Stimulated activated CD4-positive, alpha-beta T cell treated with anti-CD3 and anti-CD28 coated beads, Interleukin-12 subunit alpha, Interleukin-12 subunit beta, amount 100 ng/mL, for 4 hours (primary cell): ENCODE results near the gene SLC22A14.
"Not testable (repeated sequence)": the region's sequence is repeated elsewhere in the genome, so short reads cannot be mapped to it uniquely, and the experiment has no call there.

Source experiments
- DNase-seq: peaks from one replicate; pipeline ENCODE4 v3.0.0-alpha.2; 2020

The SLC22A14 gene

DNA sequence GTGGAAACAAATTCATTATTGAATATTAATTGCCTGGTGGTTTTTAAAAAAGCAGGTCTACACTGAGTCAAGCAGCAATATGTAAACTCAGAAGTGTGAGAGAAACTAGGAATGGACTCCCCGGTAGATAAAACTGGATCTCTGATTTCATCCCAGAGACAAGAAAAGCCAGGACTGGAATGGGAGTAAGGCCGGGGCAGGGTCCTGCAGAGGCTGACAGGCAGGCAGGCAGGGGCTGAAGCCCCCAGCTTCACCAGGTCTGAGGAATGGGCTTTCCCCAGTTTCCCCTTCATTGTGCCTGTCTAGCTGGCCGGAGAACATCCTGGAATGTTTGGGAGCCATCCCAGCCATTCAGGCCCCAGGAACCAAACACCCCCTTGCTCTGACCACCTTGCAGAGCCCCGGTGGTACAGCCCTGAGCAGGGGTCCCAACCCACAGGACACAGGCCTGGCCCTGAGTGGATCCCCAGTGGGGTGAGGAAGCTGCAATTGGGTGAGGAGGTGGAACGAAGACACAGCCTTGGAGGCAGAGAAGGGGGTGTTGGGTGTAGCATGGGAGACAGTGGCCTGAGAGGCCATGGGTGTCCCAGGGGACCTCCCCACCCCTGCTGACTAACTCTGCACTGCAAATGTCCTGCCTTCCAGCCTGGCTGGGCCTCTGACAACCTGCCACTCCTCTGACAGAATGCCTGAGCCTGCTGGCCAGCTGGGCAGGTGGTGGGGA, 32.8 kb downstream of the SLC22A14 start:
- DNase-seq, result no peak

DNA sequence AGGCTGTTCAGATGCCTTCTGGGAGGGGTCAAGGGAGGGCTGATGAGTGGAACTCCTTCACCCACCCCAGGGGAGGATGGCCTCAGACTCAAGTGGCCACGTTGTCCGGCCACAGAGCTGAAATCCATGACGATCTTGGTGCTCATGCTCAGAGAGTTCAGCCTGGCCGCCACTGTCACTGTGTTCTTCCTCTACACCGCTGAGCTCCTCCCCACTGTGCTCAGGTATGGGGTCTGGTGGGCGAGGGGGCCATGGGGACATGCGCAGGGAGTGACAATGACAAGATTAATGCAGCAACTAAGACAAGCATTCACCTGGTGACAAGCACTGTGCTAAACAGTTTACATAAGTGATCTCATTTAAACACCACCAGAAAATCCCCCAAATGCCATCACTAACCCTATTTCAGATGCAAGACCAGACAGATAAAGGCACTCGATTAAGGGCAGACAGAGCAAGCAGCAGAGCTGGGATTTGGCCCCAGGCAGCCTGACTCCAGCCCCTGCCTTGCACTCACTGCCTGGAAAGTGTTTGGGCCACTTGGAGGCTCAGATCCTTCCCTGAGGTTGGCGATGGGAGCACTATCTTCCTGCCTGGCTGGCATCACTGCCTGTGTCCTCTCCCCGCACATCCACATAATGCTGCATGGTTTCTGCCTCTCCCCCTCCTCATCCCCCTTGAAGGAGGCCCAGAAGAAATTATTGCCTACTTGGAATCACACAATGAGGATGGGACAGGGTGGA, 33.6 kb downstream of the SLC22A14 start:
- DNase-seq, result no peak

DNA sequence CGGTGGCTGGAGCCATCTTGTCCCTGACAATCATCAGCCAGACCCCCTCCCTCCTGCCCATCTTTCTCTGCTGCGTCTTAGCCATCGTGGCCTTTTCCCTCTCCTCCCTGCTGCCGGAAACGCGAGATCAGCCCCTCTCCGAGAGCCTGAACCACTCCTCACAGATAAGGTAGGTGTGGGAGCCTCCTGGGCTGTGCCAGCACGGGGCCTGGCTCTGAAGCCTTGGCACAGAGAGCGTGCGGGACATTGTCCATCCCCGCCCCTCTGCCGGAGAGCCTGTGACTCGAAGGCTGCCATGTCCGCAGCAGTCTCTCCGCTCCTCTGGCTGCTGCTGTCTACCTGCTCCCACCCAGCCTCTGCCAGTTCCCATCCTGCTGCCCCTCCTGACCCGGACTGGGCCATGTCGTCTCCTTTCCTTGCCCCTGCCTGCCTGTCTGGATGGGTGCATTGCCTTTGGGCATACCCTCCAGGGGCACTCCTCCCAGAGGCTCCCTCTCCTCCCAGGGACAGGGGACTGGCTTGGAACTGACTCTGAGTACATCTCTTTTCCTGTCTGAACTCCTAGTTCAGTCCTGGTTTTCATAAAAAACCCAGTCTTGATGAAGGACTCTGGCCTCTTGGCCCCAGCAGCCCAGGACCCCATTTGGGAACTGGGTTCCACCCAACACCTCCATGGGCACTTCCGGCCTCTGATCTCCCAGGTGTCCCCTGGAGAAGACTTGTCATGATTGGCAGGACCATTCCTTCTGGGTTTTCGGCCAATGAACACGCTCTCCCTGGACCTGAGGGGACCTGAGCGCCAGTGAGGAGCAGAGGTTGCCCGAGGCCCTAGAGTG, 34.5 kb downstream of the SLC22A14 start:
- no peak for DNase-seq

DNA sequence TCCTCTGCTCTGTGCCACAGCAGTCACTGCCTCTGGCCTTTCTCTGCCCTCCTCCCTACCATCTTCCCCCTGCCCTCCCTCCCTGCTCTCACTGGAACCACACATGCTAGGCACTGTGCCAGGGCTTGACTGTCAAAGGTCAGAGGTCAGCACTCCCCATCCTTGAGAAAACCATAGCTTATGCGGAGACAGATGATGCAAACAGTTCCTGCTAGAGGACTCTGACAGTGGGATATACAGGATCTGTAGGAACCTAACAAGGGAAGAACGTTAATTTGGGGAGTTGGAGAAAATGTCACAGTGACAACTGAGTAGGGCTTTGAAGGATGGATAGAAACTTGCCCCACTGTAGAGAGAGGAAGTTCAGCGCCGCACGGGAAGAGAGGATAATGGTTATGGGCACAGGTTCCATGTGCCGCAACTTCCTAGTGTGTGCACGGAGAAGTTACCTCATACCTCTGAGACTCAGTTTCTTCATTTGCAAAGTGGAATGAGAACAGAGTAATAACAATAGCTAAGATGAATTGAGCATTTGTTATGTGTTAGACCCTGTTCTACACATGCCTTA, 35.2 kb downstream of the SLC22A14 start:
- no peak for DNase-seq

DNA sequence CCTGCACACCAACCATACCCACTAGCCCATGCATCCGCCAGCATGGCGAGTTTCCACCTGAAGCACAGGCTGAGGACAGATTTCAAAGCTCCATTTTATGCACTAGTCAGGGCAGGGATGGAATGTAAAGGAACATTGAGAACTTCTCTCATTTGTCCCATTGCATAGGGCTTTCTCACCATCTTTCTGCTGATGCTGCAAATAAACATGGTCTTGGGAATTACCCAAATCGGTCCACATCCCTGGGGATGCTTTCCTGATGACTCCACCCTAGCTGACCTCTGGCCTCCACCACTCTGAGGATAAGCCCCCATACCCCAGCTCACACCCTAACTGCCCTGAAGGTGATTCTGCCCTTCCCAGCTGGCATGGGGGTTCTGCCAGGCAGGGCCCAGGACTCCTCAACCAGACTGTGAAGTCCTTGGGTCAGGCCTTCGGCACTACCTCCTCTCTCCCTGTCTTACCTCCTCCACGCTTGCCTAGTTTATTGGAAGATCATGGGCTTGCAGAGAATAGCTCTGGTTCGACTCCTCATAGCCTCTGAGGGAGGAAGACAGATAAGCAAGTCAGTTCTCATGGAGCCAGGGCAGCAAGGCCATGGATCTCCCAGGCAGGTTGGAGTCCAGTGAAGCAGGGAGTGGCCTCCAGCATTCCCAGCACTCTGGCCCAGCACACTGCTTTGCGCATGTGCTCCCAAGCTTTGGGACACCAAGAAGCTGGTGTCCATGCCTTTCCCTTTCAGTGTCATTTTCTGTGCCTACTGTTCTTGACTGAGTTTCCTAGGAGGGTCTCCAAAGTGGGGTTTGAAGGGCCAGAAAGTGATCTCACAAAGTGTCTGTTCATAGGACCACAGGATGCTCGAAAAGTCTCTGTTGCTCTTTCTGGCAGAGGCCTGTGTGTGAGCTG, 36.9 kb downstream of the SLC22A14 start:
- DNase-seq, result no peak

DNA sequence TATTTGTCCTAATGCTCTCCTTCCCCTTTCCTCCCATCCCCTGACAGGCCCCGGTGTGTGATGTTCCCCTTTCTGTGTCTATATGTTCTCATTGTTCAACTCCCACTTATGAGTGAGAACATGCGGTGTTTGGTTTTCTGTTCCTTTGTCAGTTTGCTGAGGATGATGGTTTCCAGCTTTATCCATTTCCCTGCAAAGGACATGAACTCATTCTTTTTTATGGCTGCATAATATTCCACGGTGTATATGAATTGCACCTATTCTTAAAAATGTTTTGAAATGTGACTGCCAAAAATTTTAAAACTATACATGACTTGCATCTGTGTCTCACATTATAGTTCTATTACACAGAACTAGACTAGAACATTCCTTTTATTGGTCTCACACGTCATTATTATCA, 38.5 kb downstream of the SLC22A14 start:
- DNase-seq, result not testable (repeated sequence)

DNA sequence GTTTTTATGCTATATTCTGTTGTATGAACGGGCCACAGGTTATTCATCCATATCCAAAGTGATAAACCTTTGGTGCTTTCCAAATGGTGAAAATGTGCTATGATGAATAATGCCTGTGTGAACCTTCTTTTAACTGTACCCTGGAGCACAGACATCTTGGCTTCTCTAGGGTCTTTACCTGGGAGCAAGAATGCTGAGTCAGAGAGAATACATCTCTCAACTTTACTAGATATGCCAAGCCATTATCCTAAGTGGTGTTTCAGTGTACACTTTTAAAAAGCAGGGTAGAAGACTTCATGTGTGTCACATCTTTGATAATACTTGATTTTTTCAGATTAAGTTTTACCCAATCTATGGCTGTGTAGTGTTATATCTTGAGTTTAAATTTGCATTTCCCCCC, 41.0 kb downstream of the SLC22A14 start:
- DNase-seq, result no peak

DNA sequence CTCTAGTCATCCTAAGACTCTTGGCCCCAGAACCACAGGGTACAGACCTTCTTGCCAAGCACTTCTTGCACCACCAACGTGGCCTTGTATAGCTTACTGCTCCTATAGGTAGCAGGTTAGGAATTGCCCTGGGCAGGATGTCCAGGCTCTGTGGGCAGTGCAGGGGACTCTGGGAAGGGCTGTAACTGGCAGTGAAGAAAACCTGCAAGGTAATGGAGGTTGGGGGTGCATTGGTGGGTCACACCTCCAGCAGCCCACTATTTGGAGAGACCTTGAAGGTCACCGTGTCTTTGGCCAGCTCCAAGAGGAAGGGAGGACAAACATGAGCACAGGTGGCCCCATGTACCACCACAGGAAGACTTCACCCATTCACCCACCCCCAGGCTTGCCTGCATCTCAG, 43.2 kb downstream of the SLC22A14 start:
- DNase-seq, result no peak

DNA sequence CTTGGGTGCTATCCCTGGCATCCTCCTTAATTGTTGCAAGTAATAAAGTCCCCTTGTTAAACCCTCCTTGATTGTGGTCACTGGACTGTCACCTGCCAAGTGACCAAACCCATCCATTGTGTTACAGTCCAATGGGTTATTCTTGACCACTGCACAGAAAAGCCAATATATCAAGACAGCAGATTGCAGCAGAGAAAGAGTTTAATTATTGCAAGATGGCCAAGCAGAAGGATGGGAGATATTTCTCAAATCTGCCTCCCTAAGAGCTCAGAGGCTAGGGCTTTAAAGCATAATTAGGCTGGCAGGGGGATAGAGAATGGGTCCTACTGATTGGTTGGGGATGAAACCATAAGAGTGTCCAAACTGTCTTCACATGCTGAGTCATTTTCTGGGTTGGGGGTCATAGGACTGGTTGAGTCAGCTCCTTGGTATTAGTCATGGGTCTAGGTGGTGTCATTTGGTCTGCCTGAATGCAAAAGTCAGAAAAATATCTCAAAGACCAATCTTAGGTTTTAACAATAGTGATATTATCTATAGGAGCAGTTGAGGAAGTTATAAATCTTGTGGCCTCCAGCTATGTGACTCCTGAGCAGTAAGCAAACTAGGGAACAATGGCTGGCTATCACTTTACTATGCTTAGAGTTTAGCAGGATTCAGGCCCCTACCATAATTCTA, 45.4 kb downstream of the SLC22A14 start:
- DNase-seq, result no peak

DNA sequence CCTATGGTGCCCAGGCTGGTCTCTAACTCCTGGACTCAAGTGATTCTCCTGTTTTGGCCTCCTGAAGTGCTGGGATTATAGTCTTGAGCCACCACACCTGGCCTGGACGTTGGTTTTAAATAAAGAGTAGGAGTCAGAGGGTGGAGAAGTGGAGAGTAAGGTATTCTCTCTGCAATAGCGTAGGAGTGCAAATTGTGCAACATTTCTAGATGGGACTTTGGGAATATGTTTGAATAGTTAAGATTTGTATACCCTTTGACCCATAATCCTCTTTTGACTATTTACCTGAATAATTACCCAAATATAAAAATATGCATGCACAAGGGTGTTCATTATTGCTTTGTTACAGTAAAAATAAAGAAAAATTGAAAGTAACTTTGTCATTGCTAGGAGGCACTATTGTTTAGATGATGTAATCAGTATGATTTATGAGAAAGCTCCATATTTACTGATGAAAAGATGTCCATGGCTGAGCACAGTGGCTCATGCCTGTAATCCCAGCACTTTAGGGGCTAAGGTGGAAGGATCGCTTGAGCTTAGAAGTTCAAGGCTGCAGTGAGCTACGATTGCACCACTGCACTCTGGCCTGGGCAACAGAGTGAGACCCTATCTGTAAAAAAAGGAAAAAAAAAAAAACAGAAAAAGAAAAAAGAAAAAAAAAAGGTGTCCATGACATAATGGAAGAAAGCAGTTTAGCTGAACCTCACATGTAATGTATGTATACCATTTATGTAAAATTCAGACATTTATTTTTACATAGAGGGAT, 49.3 kb downstream of the SLC22A14 start:
- no peak for DNase-seq

DNA sequence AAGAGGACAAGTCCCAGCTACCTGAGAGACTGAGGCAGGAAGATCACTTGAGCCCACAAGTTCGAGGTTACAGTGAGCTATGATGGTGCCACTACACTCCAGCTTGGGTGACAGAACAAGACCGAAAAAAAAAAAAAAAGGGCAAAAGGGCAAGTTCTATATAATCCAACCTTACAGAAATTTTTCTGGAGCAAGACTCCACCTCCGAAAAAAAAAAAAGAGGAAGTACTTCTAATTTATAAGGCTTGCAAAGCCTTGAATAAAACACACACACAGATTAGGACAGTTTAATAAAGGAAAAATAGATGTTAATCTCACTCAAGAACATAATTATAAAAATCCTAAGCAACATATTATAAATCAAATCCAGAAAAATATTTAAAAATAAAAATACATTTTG, 50.1 kb downstream of the SLC22A14 start:
- DNase-seq, result no peak

DNA sequence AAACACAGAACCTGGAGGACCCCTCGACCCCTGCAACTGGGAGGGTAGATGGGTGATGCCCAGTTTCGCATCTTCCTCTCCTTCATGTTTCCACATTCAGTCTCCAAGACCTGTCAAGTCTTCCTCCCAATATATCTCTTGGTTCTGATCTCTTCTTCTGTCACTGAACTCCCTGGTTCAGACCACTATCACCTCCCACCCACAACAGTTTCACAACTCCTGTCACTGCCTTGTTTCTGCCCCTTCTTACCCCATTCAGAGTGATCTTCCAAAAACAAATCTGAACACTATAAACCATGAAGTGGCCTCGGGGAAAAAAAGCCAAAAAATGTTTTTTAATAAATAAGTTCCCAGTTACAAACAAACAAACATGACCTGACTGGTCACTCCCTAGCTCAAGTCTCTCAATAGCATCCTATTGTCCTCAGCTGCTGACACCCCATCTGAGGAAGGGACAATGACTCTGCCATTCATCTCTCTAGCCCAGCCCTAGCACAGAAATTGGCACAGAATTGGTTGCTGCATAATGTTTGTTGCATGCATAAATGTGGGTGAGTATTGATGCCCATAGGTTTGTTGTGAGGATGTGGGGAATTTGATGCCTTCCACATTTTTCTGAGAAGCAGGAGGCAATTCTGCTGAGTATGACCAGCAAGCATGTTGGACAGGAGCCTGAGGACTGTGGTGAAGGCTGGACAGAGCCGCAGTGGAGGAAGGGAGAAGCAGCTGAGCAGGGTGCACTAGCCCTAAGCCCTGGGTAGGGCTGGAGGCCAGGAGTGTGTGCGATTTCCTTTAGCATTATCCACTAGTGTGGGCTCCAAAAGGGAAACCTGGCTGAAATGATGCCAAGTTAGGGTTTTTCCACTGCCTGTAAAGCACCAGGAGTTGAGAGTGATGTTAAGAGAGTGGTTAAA, 52.3 kb downstream of the SLC22A14 start:
- no peak for DNase-seq

DNA sequence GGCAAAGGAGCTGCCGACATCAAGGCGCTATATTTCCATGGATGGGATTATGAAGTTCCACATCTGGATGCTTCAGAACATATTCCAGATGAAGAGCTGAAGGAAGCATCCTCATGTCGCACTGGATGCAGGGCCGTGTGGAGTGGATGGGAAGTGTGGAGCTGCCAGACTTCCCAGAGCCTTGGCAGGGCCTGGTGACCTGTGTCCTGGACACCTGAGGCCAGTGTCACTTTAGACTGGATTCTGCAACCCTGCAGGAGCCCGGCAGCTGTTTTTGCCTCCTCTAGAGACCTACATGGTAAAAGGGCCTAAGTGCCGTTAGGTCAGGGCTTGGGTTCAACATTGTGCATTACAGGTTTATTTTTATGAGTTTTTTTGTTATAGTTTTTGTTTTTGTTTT, 53.2 kb downstream of the SLC22A14 start:
- DNase-seq, result no peak

DNA sequence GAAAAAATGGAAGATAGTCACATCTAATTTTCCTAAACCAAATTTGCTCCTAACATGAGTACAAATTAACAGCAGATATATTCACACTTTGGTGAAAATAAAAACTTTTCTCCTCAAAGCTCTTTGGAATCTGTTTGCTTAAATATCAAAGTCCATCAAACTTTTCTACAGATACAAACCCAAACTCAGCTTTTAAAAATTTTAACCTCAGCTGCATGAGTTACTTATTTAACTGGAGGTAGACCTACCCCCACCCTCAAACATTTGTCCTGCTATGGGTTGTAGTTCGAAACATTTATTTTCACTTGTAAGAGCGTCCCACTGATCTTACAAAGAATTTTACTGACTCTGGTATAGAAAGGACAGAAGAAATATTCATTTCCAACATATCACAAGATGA, 55.6 kb downstream of the SLC22A14 start:
- no peak for DNase-seq

DNA sequence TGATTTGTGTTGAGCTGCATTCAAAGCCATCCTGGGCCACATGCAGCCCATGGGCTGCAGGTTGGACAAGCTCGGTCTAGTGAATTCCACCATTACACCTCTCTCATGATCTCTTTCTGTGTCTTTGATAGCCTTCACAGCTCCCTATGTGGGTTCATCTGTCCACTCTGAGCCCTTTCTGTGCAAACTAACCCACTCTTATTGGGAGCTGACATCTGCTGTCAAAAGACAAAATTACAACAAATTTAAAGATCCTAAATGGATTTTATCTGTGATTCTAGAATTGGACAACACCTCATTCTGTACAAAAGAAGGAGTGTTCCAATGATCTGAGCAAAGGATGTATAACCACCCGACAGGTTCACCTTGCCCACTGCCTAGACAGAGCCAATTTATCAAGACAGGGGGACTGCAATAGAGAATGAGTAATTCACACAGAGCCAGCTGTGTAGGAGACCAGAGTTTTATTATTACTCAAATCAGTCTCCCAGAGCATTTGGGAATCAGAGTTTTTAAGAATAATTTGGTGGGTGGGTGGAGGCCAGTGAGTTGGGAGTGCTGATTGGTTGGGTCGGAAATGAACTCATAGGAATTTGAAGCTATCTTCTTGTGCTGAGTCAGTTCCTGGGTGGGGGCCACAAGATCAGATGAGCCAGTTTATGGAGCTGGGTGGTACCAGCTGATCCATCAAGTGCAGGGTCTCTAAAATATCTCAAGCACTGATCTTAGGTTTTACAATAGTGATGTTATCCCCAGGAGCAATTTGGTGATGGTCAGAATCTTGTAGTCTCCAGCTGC, 61.9 kb downstream of the SLC22A14 start:
- no peak for DNase-seq

DNA sequence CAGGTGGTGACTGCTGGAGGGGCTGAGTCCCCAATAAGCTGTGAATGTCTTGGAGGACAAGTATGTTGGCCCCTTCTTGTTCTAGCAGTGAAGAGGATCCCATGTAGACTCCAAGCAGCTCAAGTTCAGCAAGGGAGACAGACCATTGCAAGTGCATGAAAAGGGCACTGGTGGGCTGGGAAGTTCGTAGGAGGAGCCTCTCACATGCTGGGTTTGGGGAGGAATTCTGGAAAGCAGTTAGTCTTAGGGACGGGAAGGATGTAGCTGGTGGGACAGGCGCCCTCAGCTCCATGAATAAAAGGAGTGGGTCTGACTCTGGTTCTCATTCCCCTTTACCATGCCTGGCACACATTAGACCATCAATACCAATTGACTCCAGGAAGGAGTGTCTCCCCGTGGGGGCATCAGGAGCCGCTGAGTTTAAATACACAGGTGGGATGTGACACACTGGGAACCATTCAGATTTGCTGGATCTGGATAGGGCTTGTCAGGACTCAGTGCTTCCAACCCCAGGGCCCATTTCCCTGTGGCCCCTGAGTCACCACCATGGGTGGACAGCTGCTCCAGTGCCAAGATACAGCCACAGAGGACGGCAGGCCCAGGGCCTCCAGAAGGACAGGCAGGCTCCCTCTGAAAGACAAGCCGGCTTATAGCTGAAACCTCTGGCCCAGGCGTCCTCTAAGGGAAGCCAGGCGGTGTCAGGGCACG, 63.9 kb downstream of the SLC22A14 start:
- DNase-seq, result no peak

DNA sequence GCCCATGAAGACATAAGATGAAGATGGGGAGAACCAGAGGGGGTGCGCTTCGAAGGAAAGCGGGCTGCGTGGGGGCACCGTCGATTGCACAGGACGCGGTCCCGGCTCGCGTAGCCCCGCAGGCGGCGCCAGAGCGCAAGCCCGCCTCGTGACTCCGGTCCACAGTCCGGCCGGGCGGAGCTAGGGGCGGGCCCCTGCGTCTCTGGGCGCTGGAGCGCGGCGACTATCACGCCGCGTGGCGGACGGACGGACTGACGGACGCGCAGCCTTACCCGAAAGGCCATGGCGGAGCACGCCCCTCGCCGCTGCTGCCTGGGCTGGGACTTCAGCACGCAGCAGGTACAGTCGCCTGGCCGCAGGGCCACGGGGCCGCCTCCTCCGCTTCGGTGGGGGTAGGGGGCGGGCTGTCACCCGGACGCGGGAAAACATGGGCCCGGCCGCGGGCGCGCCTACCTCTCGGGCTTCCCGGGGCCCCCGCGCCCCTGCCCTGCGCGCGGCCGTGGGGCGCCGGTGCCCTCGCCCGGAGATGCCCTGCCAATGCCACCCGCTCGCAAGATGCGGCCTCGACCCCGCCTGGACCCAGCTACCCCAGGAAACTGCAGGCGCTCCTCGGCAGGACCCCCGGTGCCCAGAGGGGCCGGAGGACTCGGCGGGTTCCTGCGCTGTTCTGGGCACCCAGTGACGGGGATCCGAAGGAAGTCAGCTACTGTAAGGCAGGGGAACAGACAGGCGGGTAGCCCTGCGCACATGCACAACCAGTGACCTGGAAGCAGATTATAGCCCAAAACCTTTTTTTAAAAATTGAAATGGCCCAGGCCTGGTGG, 64.7 kb downstream of the SLC22A14 start, which contains the start of gene XYLB:
Gene XYLB, plus strand, starts transcription at position 199 of the 824 bp plus-strand sequence. Its CDS starts 84 bp downstream, at position 283.
- DNase-seq, result peak; percentile 78
